Thoracic aorta (tissue), 2 donors: ENCODE measurements around the gene OR2T27. TPM values are rescaled to one million over a fixed set of nuclear protein-coding genes. Genes with fewer than 3 reads are reported as not detected.

Experiments used
- ATAC-seq: fragments of 150-250 bp; one replicate; pipeline ENCODE4 v1.8.0; 2017; ENCODE audit warnings: low read depth; ENCODE audit not compliant: insufficient number of reproducible peaks, low FRiP score
- DNase-seq: peaks from one replicate; pipeline ENCODE4 v3.0.0-alpha.2; 2020; ENCODE audit warnings: low spot score
- H3K27ac ChIP-seq, 2 donors: fragments of 200-600 bp; sonication (generic); 1 replicate in 1 of 2; 2 replicates in 1 of 2; pipeline ENCODE4 v1.5.1; 2016; ENCODE audit warnings: mild to moderate bottlenecking in 2 of 2, moderate library complexity in 2 of 2
- H3K27me3 ChIP-seq: fragments of 200-600 bp; sonication (generic); replicated peaks from 2 replicates; pipeline ENCODE4 v1.6.0; 2016; ENCODE audit warnings: mild to moderate bottlenecking; ENCODE audit not compliant: insufficient read depth
- H3K36me3 ChIP-seq: fragments of 200-600 bp; sonication (generic); one replicate; pipeline ENCODE4 v1.5.1; 2016
- H3K4me1 ChIP-seq, 2 donors: fragments of 200-600 bp; sonication (generic); 1 replicate in 1 of 2; 2 replicates in 1 of 2; pipeline versions ENCODE4 v1.5.1 to v1.6.0; 2016; ENCODE audit warnings: low read depth in 2 of 2, mild to moderate bottlenecking in 1 of 2; ENCODE audit not compliant: control insufficient read depth in 1 of 2
- H3K4me3 ChIP-seq: fragments of 200-600 bp; sonication (generic); 2 replicates; pipeline ENCODE4 v1.5.1; 2016; ENCODE audit warnings: mild to moderate bottlenecking
- H3K9me3 ChIP-seq: fragments of 200-600 bp; sonication (generic); 2 replicates; pipeline ENCODE4 v1.5.1; 2016
- CTCF ChIP-seq: fragments of 200-600 bp; sonication (generic); IDR thresholded peaks from one replicate; pipeline ENCODE4 v1.5.1; 2019; ENCODE audit warnings: antibody characterized with exemption
- total RNA-seq, 2 donors: library from RNA; depleted of rRNA; stranded (reverse); fragments of >200 nt; gene quantifications; one replicate each; pipeline versions ENCODE4 v1.1.0 to v1.2.3, GENCODE V29; 2016

Gene OR2T27
- total RNA-seq, 2 donors from 2014 or later, result not detected

DNA sequence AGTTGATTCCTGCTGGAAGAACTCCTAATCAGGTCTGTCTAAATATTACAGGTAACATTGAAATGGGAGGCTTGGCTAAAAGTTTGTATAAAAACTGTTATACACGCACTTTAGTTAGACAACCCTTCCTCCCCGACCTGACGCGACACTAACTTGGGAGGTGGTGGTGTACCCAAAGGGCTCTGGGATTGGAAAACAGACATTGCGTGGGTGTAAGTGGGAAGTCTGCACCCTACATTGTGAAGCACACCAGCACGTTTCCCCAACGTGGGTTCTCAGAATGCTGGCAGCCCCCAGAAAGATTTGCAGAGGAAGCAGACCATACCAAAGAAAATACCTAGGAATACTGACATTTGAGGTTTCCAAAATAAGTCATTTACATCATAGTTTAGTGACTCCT is 37.2 kb downstream of the OR2T27 start:
- H3K4me3 ChIP-seq, result no peak overlapping the region
- H3K36me3 ChIP-seq, result no peaks in the 10 kb centered on the region
- no peaks in the 10 kb centered on the region for H3K27me3 ChIP-seq
- no peak for TF ChIP-seq CTCF
- no peaks in the 10 kb centered on the region for H3K9me3 ChIP-seq
- ATAC-seq, result no peak
- no peaks in the 10 kb centered on the region for H3K4me1 ChIP-seq
- DNase-seq, result no peak
- H3K27ac ChIP-seq, result no peak overlapping the region

GRCh38 chr1:248613742-248614141 is 41.6 kb downstream of the OR2T27 start:
- Histone ChIP-seq H3K27ac (no peak overlapping the region), H3K4me3 (no peak overlapping the region), H3K4me1 (no peaks in the 10 kb centered on the region), H3K36me3 (no peaks in the 10 kb centered on the region), H3K9me3 (no peaks in the 10 kb centered on the region), H3K27me3 (no peaks in the 10 kb centered on the region)
- DNase-seq, result no peak
- ATAC-seq, result no peak
- TF ChIP-seq CTCF, result no peak

GRCh38 chr1:248611883-248612414 is 43.4 kb downstream of the OR2T27 start:
- no peak for DNase-seq
- Histone ChIP-seq H3K27me3 (no peaks in the 10 kb centered on the region), H3K4me1 (no peaks in the 10 kb centered on the region), H3K36me3 (no peaks in the 10 kb centered on the region), H3K9me3 (no peaks in the 10 kb centered on the region), H3K4me3 (no peak overlapping the region), H3K27ac (no peak overlapping the region)
- no peak for TF ChIP-seq CTCF
- ATAC-seq, result no peak

DNA sequence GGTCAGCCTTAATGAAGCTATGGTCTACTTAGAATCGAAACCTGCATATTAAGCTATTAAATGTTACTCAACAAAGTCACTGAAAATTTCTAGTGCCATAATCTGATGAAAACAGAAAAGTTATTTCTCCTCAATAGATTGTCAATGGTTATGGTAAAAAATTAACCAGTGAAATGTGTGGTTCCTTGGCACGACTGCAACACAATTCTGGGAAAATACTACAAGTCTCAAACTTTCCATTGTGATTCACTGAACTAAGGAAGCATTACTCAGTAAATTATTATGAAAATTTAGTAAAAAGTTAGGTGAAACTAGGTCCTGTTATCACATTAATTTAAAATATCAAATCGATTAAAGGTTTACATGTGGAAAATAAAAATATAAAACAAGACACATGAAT is 45.0 kb downstream of the OR2T27 start:
- DNase-seq, result no peak
- Histone ChIP-seq H3K27ac (no peak overlapping the region), H3K4me3 (no peak overlapping the region), H3K27me3 (no peaks in the 10 kb centered on the region), H3K9me3 (no peaks in the 10 kb centered on the region), H3K36me3 (no peaks in the 10 kb centered on the region), H3K4me1 (no peaks in the 10 kb centered on the region)
- TF ChIP-seq CTCF, result no peak
- ATAC-seq, result no peak

Other genes with a start within 250 kb of the OR2T27 start
- gene OR2T2, start 209.9 kb downstream of the OR2T27 start, total RNA-seq, result not detected
- not detected for gene OR2T3, start 182.2 kb downstream of the OR2T27 start, total RNA-seq
- gene OR2T5, start 166.9 kb downstream of the OR2T27 start, total RNA-seq, result not detected
- not detected for gene OR2G6, start 147.5 kb downstream of the OR2T27 start, total RNA-seq
- not detected for gene OR2T29, start 92.8 kb downstream of the OR2T27 start, total RNA-seq
- not detected for gene OR2T34, start 80.8 kb downstream of the OR2T27 start, total RNA-seq
- not detected for gene OR2T10, start 57.8 kb downstream of the OR2T27 start, total RNA-seq
- gene OR2T11, start 20.4 kb downstream of the OR2T27 start, total RNA-seq, result not detected
- gene OR2T35, start 10.2 kb downstream of the OR2T27 start, total RNA-seq, result not detected
- gene OR14I1, start 47.2 kb upstream of the OR2T27 start, total RNA-seq, result not detected
- gene LYPD8, start 100.2 kb upstream of the OR2T27 start, total RNA-seq, result not detected
- gene SH3BP5L, start 170.4 kb upstream of the OR2T27 start, total RNA-seq, result 10 to 100 TPM; 22.6 to 27.4 TPM
- 10 to 100 TPM; 33.8 to 34.2 TPM for gene ZNF672, start 182.7 kb upstream of the OR2T27 start, total RNA-seq
- gene ZNF692, start 203.6 kb upstream of the OR2T27 start, total RNA-seq, result 10 to 100 TPM; 21.1 to 35.3 TPM